Myocyte (in vitro differentiated cells): ENCODE data around the gene DCN. TPM values are rescaled to one million over a fixed set of nuclear protein-coding genes. Genes with fewer than 3 reads are reported as not detected.
A peak's percentile ranks its signal among the peaks of the same experiment; 100 is the strongest.
"Not testable (repeated sequence)": the region's sequence is repeated elsewhere in the genome, so short reads cannot be mapped to it uniquely, and the experiment has no call there.

Source experiments
- DNase-seq: peaks from one replicate; pipeline ENCODE4 v3.0.0-alpha.2; 2012; ENCODE audit warnings: low read depth
- polyA plus RNA-seq: library from polyadenylated mRNA; unstranded; fragments of >200 nt; gene quantifications from one replicate; pipeline ENCODE4 v1.2.1, GENCODE V29; 2012; ENCODE audit warnings: missing spikeins
- total RNA-seq: library from RNA; depleted of rRNA; stranded (reverse); fragments of >200 nt; gene quantifications from 2 replicates; pipeline ENCODE4 v1.2.3, GENCODE V29; 2014

DCN gene
- total RNA-seq: 356 and 491 TPM in 2 replicates
- polyA plus RNA-seq: 544 TPM

GRCh38 chr12:91182636-91183455 is at the start of gene DCN:
TSS of gene DCN (minus strand) at chr12:91182817. CDS start at chr12:91178552, 4,265 bp downstream.
- DNase-seq: peak; percentile 30

DNA sequence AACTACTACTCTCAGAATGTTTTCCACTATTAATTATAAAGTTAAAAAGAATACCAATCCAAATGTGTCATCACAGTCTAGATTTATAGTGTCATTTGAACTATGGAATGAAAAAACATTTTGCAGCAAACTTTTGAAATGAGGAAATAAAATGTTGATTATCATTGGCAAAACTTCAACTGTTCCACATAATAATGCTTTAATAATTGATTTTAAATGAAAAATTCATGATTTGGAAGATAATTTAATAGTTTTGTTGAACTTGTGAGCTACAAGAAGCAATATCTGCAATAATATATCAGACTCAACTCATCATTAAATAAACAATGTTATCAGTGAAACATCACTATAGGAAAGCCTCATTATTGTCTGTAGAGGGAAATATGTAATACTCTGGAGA is 48.2 kb upstream of the DCN start:
- DNase-seq: no peak

DNA sequence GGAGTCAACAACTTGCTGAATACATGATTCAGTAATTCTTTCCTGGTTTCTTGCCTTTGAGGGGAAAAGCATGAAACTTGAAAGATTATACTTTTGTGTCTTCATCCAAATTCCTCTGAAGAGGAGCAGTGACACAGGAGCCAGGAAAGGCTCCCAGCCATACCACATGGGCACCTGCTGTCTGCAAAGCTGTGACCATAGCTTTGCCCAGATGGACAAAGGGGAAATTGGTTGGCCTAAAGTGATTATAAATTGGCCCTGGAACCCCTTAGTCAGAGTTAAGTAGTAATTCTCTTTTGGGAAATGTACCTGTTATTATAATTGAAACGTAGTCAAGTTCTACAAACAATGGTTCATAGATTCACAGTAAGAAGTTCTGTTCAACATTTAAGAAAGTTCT is 44.3 kb upstream of the DCN start:
- DNase-seq: no peak

- no peak for DNase-seq
Measured at GRCh38 chr12:91225316-91225715, 42.7 kb upstream of the DCN start.

DNA sequence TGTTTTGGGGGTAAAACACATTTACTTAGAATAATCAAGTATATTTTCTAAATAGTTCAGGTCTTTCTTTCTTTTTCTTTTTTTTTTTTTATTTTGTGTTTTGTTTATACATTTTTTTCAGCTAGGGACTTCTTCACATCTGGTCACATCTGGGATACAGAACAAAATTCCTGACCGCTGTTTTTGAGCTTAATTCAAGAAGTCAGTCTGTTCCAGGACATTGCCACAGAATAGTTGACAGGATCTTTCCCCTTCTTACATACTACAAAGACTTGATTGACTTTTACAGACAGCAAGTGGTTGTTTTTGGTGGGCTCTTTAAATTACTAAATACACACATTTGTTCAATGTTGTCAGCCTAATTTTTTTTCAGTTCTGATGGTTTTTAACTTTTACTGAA is 41.8 kb upstream of the DCN start:
- no peak for DNase-seq

GRCh38 chr12:91222746-91223145 is 40.1 kb upstream of the DCN start:
- peak; percentile 35 for DNase-seq

GRCh38 chr12:91219919-91220318 is 37.3 kb upstream of the DCN start:
- no peak for DNase-seq

GRCh38 chr12:91219511-91219910 is 36.9 kb upstream of the DCN start:
- DNase-seq: no peak

GRCh38 chr12:91216871-91217270 is 34.3 kb upstream of the DCN start:
- DNase-seq: no peak

- DNase-seq: no peak
Measured at GRCh38 chr12:91215940-91216454, 33.4 kb upstream of the DCN start.

GRCh38 chr12:91211866-91212265 is 29.2 kb upstream of the DCN start:
- peak; percentile 59 for DNase-seq

DNA sequence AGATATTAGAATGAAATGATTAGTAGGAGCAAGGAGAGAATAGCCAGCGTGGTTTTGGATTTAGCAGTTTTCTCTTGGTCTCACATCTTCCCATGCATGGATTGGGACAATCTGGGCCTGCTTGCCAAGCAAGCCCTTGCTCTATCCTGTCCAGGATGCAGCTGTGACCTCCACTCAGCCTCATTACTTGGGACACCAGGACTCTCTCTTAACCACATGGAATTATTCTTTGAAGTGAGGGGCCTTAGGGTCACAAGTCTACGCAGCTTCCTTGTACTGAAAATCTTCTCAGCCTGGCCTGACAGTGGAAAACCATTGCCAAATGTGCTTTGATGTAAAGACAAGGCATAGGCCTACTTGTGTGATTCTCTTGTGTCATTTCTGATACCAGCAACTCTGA is 28.0 kb upstream of the DCN start:
- peak; percentile 14 for DNase-seq

GRCh38 chr12:91210144-91210543 is 27.5 kb upstream of the DCN start:
- no peak for DNase-seq

DNA sequence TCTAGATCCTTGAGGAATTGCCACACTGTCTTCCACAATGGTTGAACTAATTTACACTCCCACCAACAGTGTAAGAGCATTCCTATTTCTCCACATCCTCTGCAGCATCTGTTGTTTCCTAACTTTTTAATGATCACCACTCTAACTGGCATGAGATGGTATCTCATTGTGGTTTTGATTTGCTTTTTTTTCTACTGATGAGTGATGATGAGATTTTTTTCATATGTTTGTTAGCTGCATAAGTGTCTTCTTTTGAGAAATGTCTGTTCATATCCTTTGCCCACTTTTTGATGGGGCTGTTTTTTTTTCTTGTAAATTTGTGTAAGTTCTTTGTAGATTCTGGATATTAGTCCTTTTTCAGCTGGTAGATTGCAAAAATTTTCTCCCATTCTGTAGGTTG is 24.7 kb upstream of the DCN start:
- DNase-seq: not testable (repeated sequence)

DNA sequence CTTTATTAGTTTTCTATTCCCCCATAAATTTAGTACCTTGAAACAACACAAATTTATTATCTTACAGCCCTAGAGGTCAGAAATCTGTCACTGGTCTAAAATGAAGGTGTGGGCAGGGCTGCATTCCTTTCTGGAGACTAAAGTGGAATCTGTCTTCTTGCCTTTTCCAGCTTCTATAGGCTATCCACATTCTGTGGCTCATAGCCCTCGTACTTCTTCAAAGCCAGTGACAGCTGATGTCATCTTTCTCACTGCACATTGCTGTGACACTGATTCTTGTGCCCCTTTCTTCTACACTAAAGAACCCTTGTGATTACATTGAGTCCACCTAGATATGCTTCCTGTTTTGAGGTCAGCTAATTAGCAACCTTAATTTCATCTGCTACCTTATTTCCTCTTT is 23.2 kb upstream of the DCN start:
- DNase-seq: no peak

DNA sequence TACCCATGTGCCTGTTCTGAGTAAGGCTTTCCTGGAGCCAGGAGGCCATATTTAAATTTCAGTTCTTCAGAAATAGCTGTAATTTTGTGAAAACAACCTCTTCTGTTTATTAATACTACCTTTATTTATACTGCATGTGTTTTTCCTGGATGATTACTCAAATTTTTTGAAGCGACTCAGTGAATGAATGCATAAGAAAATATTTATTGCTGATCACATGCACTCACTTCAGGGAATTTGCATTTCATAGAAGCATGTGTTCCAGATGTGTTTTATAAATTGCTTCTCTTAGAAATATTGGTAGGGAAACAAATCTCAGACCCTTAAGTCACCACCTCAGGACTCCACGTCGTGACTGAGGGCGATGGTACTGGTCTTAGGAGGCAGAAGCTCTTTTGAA is 21.8 kb upstream of the DCN start:
- DNase-seq: no peak

- DNase-seq: no peak
Measured at GRCh38 chr12:91203610-91204009, 21.0 kb upstream of the DCN start.

DNA sequence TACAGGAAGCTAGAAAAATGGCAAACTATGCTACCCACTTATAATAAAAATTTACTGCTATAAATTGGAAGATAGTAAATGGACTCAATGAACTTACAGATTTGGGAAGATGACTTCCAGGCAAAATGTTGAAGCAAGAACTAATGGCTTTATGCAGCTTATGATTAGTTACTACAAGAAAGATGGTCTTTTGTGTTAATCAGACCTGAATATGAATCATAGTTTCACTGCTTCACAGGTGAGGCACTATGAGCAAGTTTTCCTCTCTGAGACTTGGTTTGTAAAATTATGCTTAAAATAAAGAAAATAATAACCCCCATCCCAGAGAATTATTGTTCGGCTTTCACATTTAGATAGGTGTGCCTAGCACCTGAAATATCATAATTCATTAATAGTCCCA is 19.8 kb upstream of the DCN start:
- no peak for DNase-seq

- DNase-seq: no peak
Measured at GRCh38 chr12:91196436-91196835, 13.8 kb upstream of the DCN start.

DNA sequence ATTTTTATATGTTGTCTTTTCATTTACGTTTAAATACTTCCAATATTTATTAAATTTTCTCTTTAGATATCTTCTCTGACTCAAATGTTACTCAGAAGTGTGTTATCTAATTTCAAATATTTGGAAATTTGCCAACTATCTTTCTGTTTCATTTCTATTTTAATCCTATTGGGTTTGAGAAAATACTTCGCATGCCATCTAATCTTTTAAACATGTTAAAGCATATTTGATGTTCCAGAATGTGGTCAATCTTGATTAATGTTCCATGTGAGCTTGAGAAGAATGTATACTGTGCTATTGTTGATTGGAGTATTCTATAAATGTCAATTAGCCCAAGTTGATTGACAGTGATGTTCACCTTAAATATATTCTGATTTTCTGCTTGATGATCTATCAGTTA is 11.9 kb upstream of the DCN start:
- peak; percentile 39 for DNase-seq

GRCh38 chr12:91191513-91192111 is 9.0 kb upstream of the DCN start:
- peak; percentile 9 for DNase-seq

- no peak for DNase-seq
Measured at GRCh38 chr12:91189516-91189915, 6.9 kb upstream of the DCN start.

GRCh38 chr12:91188778-91189177 is 6.2 kb upstream of the DCN start:
- DNase-seq: no peak
